Measurements from ENCODE around the gene SLC7A4. TPM values are rescaled to one million over a fixed set of nuclear protein-coding genes. Genes with fewer than 3 reads are reported as not detected.

Gene SLC7A4
- total and polyA plus RNA-seq, 4 donors, result 0.15 TPM; not detected in 3

Small RNA genes lying within 50 kb of the gene (microRNA-seq; reads per million reads assigned to microRNA genes)
- 0 reads per million in 2 donors for gene MIR649

Other genes starting within 250 kb of the SLC7A4 start
- gene PI4KA, start 173.8 kb downstream of the SLC7A4 start, total RNA-seq, result 100 to 1,000 TPM in 1 of 2 donors, 10 to 100 TPM in 1; 88.6 to 107 TPM
- gene PI4KA, start 173.8 kb downstream of the SLC7A4 start, polyA plus RNA-seq, result 10 to 100 TPM; 21.9 to 61.0 TPM
- 10 to 100 TPM; 21.7 to 25.5 TPM for gene SNAP29, start 173.6 kb downstream of the SLC7A4 start, total RNA-seq
- gene SNAP29, start 173.6 kb downstream of the SLC7A4 start, polyA plus RNA-seq, result 10 to 100 TPM; 19.2 to 22.9 TPM
- gene CRKL, start 115.2 kb downstream of the SLC7A4 start, total RNA-seq, result 10 to 100 TPM; 36.2 to 45.9 TPM
- 10 to 100 TPM in 1 of 2 donors, 1 to 10 TPM in 1; 9.5 to 14.4 TPM for gene CRKL, start 115.2 kb downstream of the SLC7A4 start, polyA plus RNA-seq
- 1 to 10 TPM; 1.0 to 3.8 TPM for gene AIFM3, start 65.3 kb downstream of the SLC7A4 start, total RNA-seq
- gene AIFM3, start 65.3 kb downstream of the SLC7A4 start, polyA plus RNA-seq, result 1 to 10 TPM; 1.4 to 2.3 TPM
- gene LZTR1, start 50.3 kb downstream of the SLC7A4 start, total RNA-seq, result 10 to 100 TPM; 59.0 to 81.7 TPM
- 10 to 100 TPM; 11.3 to 83.9 TPM for gene LZTR1, start 50.3 kb downstream of the SLC7A4 start, polyA plus RNA-seq
- gene THAP7, start 30.4 kb downstream of the SLC7A4 start, total RNA-seq, result 10 to 100 TPM; 17.0 to 20.8 TPM
- 10 to 100 TPM; 16.4 to 69.0 TPM for gene THAP7, start 30.4 kb downstream of the SLC7A4 start, polyA plus RNA-seq
- under 1 TPM; 0.26 to 0.72 TPM for gene P2RX6, start 17.4 kb downstream of the SLC7A4 start, total RNA-seq
- 1 to 10 TPM in 1 of 2 donors, under 1 TPM in 1; 0.13 to 1.1 TPM for gene P2RX6, start 17.4 kb downstream of the SLC7A4 start, polyA plus RNA-seq
- not detected for gene LRRC74B, start 13.4 kb upstream of the SLC7A4 start, total RNA-seq
- gene LRRC74B, start 13.4 kb upstream of the SLC7A4 start, polyA plus RNA-seq, result under 1 TPM in 1 of 2 donors, not detected in 1; 0.05 TPM

All from aorta (tissue), 4 donors.